Islet precursor cell (in vitro differentiated cells): ENCODE data around the gene TPCN2.

ENCODE experiments used
- DNase-seq: peaks from one replicate; pipeline ENCODE4 v3.0.0-alpha.2; 2018

The TPCN2 gene

DNA sequence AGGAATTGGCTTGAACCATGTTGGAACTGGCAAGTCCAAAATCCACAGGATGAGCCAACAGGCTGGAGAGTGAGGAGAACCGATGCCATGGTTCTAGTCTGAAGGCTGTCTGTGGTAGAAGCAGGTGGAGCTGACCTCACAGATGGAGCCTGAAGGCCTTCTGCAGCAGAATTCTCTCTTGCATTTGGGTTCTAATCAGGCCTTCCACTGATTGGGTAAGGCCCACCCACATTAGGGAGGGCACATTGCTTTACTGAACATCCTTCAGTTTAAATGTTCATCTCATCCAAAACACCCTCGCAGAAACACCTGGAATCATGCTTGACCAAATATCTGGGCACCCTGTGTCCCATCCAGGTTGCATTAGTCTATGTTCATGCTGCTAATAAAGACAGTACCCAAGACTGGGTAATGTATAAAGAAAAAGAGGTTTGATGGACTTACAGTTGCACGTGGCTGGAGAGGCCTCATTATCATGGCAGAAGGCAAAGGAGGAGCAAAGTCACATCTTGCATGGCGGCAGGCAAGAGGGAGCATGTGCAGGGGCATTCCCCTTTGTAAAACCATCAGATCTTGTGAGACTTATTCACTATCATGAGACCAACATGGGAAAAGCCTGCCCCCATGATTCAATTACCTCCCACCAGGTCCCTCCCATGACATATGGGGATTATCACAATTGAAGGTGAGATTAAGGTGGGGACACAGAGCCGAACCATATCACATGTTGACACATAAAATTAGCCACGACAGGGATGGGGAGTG is 122.9 kb downstream of the TPCN2 start:
- no peak for DNase-seq

DNA sequence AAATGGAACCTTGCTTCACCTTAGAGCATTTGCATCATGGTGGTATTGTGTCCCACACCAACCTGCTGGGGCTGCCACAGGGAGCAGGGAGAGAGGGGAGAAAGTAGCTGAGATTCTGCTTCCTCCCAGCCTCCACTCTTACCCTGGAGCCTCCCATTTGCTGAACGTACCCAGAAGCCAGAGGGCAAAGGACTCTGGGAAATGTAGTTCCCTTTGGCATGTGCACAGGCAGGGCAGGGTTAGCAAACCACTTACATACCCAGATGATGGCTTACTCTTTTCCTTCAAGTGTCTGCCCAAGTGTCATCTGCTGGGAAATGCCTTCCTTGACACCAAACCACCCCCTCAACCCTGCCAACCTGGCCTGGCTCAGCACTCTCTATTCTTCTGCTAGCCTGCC is 123.9 kb downstream of the TPCN2 start:
- no peak for DNase-seq

DNA sequence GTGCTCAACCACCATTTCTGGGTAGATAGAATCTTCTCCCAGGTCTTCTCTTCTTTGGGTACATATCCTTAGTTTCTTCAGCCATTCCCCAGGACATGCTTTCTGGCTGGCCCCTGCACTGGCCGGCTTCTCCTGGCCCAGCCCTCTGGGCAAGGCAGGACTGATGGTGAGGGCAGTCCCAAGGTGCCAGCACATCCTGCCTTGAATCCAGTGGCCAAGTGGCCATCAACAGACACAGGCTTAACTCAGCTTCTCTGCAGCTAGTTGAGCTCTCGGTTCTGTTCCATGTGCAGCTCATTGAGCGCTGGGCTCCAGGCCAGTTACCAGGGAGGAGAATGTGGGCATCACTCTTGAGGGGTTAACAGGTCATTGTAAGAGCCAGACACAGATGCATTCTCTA is 124.6 kb downstream of the TPCN2 start:
- no peak for DNase-seq

DNA sequence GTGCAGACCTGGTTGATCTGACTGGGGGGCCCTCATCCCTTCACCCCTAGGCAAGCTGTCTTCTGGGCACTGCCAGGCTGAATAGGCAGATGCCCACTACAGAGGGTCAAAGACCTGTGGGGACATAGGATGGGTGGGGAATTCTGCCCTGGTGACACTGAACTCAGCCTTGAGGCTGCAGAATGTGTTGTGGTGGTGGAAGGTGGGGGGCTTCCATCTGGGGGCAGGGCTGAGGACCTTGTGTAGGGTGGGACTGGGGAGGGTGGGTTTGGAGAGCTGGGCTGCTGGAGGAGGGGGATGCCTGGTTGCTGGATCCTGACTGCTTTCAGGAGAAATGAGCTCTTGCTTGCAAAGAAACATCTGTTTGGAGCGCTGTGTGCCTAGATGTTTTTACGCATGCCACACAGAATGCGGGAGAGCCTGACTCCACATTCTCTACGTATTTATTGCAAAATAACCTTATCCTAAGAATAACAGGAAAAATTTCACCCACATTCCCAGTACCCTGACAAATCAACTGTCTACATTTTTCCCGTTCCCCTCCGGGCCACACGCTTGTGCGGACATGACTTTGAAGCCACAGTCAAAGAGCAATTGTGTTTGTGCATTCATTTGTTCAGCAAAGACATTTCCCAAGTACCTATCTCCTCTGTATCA is 125.3 kb downstream of the TPCN2 start:
- no peak for DNase-seq

DNA sequence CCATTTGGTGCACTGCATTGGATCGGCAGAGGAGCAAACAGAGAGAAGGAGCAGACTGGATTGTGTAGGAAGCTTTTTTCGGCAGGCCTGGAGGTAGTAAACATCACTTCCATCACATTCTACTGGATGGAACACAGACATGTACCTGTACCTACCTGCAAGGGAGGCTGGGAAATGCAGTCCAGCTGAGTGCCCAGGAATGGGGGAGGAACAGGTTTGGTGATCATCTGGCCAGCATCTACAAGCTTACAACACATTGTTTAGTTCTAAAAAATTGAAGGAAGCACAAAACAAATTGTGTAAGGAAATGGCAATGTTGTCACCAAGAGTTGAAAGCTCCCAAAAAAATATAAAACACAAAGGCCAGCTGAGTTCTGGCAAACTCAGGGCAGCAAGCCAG is 126.1 kb downstream of the TPCN2 start:
- DNase-seq: no peak

DNA sequence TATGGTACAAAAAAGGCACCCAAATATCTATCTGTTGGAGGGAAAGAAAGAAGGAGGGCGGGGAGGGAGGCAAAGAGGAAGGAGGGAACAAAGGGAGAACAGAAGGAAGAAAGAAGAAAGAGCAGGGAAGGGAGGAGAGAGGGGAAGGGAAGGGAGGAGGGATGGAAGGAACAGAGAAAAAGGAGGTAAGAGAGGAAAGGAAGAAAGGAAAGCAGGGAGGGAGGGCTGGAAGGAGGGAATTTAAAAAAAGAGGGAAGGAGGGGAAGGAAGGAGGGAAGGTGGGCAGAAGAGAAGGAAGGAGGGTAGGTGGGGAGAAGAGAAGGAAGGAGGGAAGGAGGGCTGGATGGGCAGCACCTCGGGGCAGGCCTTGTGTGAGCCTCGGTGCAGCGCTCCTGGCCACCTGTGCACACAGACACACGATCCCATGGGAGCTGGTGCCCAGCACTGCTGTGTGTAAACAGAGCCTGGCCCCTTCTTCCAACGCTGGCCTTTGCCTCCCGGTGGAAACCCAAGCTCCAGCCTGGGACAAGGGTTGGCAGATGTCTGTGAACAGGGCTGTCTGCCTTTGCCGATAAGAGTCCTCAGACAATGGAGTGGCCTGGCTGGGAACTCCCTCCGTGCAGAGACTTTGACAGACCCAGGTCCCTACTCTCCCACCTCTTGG is 130.2 kb downstream of the TPCN2 start:
- DNase-seq: no peak

DNA sequence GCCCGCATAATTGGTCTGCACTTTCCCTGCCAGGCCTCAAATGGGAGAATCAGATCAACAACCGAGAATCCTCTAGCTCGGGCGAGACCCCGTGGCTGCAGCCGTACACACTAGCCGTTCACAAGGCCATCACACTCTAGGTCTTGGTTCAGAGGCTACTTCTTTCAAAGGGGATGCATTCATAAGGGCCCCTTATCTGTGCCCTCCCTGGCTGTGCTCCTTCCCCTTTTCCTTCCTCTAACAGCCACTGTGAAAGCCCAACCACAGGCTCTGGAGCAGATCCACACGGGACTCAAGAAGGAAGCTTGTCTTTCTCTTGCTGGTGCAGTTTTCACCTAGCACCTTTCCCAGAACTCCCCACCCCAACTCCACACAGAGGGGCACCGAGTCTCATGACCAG is 131.5 kb downstream of the TPCN2 start:
- no peak for DNase-seq

DNA sequence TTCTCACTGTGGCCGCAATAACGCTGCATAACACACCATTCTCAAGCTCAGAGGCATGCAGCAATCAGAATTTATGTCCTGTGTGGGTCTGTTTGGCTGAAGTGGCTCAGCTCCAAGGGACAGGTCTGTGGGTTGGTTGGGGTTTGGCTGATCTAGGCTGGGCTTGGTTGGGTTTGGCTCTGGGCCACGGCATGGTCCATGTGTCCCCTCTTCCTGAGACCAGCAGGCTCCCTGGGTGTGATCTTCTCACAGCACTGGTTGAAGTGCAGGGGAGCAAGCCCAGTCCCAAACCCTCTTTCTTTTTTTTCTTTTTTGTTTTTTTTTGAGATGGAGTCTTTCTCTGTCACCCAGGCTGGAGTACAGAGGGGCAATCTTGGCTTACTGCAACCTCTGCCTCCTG is 132.0 kb downstream of the TPCN2 start:
- DNase-seq: no peak

DNA sequence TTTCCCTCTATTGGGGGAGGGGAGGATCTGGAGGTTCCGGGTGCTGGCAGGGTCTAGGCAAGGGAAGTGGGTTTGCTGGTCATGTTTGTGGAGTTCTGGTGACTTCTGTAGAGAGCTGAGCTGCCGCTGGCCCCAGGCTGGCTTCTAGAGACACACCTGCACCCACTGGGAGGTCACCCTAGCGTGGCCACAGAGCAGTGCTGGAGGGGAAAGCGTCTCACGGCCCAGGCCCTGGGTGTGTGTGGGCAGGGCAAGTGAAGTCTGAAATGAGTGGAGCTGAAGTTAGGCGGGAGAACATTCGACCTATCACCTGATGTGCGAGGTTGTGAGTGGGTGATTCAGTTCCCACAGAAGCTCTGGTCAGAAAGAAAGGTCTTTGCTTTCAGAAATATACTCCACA is 134.9 kb downstream of the TPCN2 start:
- DNase-seq: no peak
